H1 (cell line): ENCODE measurements around the gene MRPL33. TPM values are rescaled to one million over a fixed set of nuclear protein-coding genes. Genes with fewer than 3 reads are reported as not detected.

ENCODE experiments used
- CTCF ChIA-PET: fragments of 300-600 bp; sonication (Branson Sonifier 250); formaldehyde crosslinking; loops from one replicate; lab custom pipeline; 2021; ENCODE audit not compliant: partially characterized antibody; lab: Charles Lee
- POLR2A ChIA-PET: fragments of 300-600 bp; sonication (Branson Sonifier 250); formaldehyde crosslinking; loops from one replicate; lab custom pipeline; 2021; ENCODE audit warnings: inconsistent platforms; ENCODE audit not compliant: partially characterized antibody; lab: Charles Lee
- DNase-seq, 2 experiments: peaks; one replicate each; pipeline versions ENCODE4 v3.0.0 to v3.0.0-alpha.2; 2010 to 2022; ENCODE audit warnings: low spot score in 2 of 2, low read depth in 1 of 2, mixed read lengths in 1 of 2
- FAIRE-seq: peaks from 2 replicates; lab custom pipeline; 2011; peaks lifted over from hg19 to GRCh38; lab: Jason Lieb, UNC
- H2AFZ ChIP-seq: 2 replicates; pipeline ENCODE4 v1.8.1; 2012; ENCODE audit warnings: low read length, inconsistent platforms
- H2AK5ac ChIP-seq: 2 replicates; pipeline ENCODE4 v1.6.1; 2013; ENCODE audit warnings: low read depth, low read length
- H2BK120ac ChIP-seq: replicated peaks from 2 replicates; pipeline ENCODE3; 2013; ENCODE audit warnings: low read depth, low read length, inconsistent platforms
- H2BK12ac ChIP-seq: 2 replicates; pipeline ENCODE4 v1.6.1; 2013; ENCODE audit warnings: low read depth, low read length
- H2BK15ac ChIP-seq: 2 replicates; pipeline ENCODE4 v1.6.1; 2013; ENCODE audit warnings: low read length
- H2BK20ac ChIP-seq: 2 replicates; pipeline ENCODE4 v1.6.1; 2013; ENCODE audit warnings: low read length
- H2BK5ac ChIP-seq: 2 replicates; pipeline ENCODE4 v1.6.1; 2013; ENCODE audit warnings: low read depth, low read length
- H3K14ac ChIP-seq: 2 replicates; pipeline ENCODE4 v1.6.1; 2013; ENCODE audit warnings: inconsistent platforms; ENCODE audit not compliant: insufficient read length
- H3K18ac ChIP-seq: 2 replicates; pipeline ENCODE4 v1.6.1; 2013; ENCODE audit warnings: low read length; ENCODE audit errors: extremely low read depth
- H3K23ac ChIP-seq: 2 replicates; pipeline ENCODE4 v1.6.1; 2013; ENCODE audit warnings: inconsistent platforms; ENCODE audit not compliant: insufficient read length
- H3K23me2 ChIP-seq: 2 replicates; pipeline ENCODE4 v1.6.1; 2013; ENCODE audit warnings: low read depth, low read length
- H3K27ac ChIP-seq: 2 replicates; pipeline ENCODE4 v1.6.1; 2011; ENCODE audit warnings: low read depth, low read length, inconsistent platforms
- H3K27me3 ChIP-seq, 4 experiments: replicated peaks in 1 of 4; 1 replicate in 1 of 4; 2 replicates in 3 of 4; pipeline versions ENCODE4 v1.6.1 to v1.8.1; 2011 to 2013; ENCODE audit warnings: low read length in 3 of 4, mild to moderate bottlenecking in 3 of 4, inconsistent platforms in 2 of 4, mixed read lengths in 2 of 4, moderate library complexity in 1 of 4; ENCODE audit not compliant: control insufficient read depth in 3 of 4, insufficient read depth in 3 of 4; ENCODE audit errors: extremely low read depth in 1 of 4
- H3K36me3 ChIP-seq, 4 experiments: 2 replicates each; pipeline versions ENCODE4 v1.6.1 to v1.8.1; 2011 to 2013; ENCODE audit warnings: mild to moderate bottlenecking in 4 of 4, low read length in 3 of 4, moderate library complexity in 2 of 4, control low read depth in 1 of 4, inconsistent platforms in 1 of 4; ENCODE audit not compliant: insufficient read depth in 4 of 4, control insufficient read depth in 2 of 4
- H3K4ac ChIP-seq: replicated peaks from 2 replicates; pipeline ENCODE3; 2013; ENCODE audit warnings: low read length, low read depth, mixed read lengths, inconsistent platforms; ENCODE audit not compliant: insufficient read length
- H3K4me1 ChIP-seq, 4 experiments: replicated peaks in 1 of 4; 1 replicate in 1 of 4; 2 replicates in 3 of 4; pipeline versions ENCODE4 v1.6.1 to v1.8.1; 2011 to 2013; ENCODE audit warnings: low read length in 3 of 4, inconsistent platforms in 2 of 4, mixed read lengths in 1 of 4; ENCODE audit not compliant: insufficient read depth in 4 of 4, control insufficient read depth in 3 of 4
- H3K4me2 ChIP-seq, 2 experiments: 2 replicates each; pipeline versions ENCODE4 v1.6.1 to v1.8.1; 2011 to 2013; ENCODE audit warnings: low read depth in 2 of 2, low read length in 2 of 2, control low read depth in 1 of 2, inconsistent platforms in 1 of 2, mild to moderate bottlenecking in 1 of 2; ENCODE audit not compliant: insufficient read depth in 1 of 2
- H3K4me3 ChIP-seq, 4 experiments: fragments of 200-600, 300-600 bp in 1 of 4; sonication (generic), shearing (Covaris generic), sonication (Bioruptor Twin) in 1 of 4; 2 replicates each; pipeline versions ENCODE4 v1.5.1 to v1.8.1; 2011 to 2016; ENCODE audit warnings: low read length in 4 of 4, low read depth in 3 of 4, control low read depth in 2 of 4, inconsistent platforms in 2 of 4, mild to moderate bottlenecking in 2 of 4, mixed read lengths in 1 of 4, moderate library complexity in 1 of 4; ENCODE audit not compliant: insufficient read depth in 2 of 4; ENCODE audit errors: extremely low read depth in 1 of 4
- H3K56ac ChIP-seq: replicated peaks from 2 replicates; pipeline ENCODE3; 2013; ENCODE audit warnings: low read depth, mild to moderate bottlenecking, mixed read lengths, low read length, inconsistent platforms; ENCODE audit not compliant: insufficient read length
- H3K79me1 ChIP-seq: 2 replicates; pipeline ENCODE4 v1.6.1; 2013; ENCODE audit warnings: low read depth, low read length, control low read depth
- H3K79me2 ChIP-seq, 2 experiments: 2 replicates each; pipeline versions ENCODE4 v1.6.1 to v1.8.1; 2012 to 2013; ENCODE audit warnings: low read length in 2 of 2, mild to moderate bottlenecking in 2 of 2, inconsistent platforms in 1 of 2; ENCODE audit not compliant: insufficient read depth in 2 of 2, control insufficient read depth in 1 of 2
- H3K9ac ChIP-seq, 4 experiments: replicated peaks in 1 of 4; 1 replicate in 1 of 4; 2 replicates in 3 of 4; pipeline versions ENCODE4 v1.6.1 to v1.8.1; 2011 to 2013; ENCODE audit warnings: low read depth in 3 of 4, low read length in 3 of 4, control low read depth in 2 of 4, mild to moderate bottlenecking in 2 of 4, moderate library complexity in 2 of 4, inconsistent platforms in 1 of 4; ENCODE audit errors: extremely low read depth in 1 of 4
- H3K9me3 ChIP-seq, 2 experiments: 2 replicates each; pipeline versions ENCODE4 v1.6.1 to v1.8.1; 2012 to 2013; ENCODE audit warnings: mild to moderate bottlenecking in 2 of 2, moderate library complexity in 2 of 2, control low read depth in 1 of 2, inconsistent platforms in 1 of 2, low read depth in 1 of 2, low read length in 1 of 2, mixed read lengths in 1 of 2; ENCODE audit not compliant: insufficient read depth in 2 of 2
- H4K20me1 ChIP-seq, 2 experiments: replicated peaks in 1 of 2; 2 replicates each; pipeline versions ENCODE3 to v1.8.1; 2011 to 2013; ENCODE audit warnings: inconsistent platforms in 2 of 2, low read length in 2 of 2, mild to moderate bottlenecking in 1 of 2; ENCODE audit not compliant: insufficient read depth in 2 of 2, control insufficient read depth in 1 of 2
- H4K5ac ChIP-seq: 2 replicates; pipeline ENCODE4 v1.6.1; 2013; ENCODE audit warnings: low read length, low read depth, mixed read lengths, inconsistent platforms; ENCODE audit not compliant: insufficient read length
- H4K8ac ChIP-seq: 2 replicates; pipeline ENCODE4 v1.8.0; 2013; ENCODE audit warnings: mild to moderate bottlenecking, moderate library complexity, low read length, inconsistent platforms; ENCODE audit not compliant: insufficient read depth; ENCODE audit errors: extremely low read depth
- H4K91ac ChIP-seq: replicated peaks from 2 replicates; pipeline ENCODE3; 2013; ENCODE audit warnings: low read length, mixed read lengths, inconsistent platforms; ENCODE audit not compliant: insufficient read length
- CHD1 ChIP-seq: IDR thresholded peaks from 2 replicates; pipeline ENCODE4 v1.6.1; 2012; ENCODE audit warnings: low read depth, low read length, improper control_type of control experiment
- EP300 ChIP-seq, 2 experiments: IDR thresholded peaks; 1 replicate in 1 of 2; 2 replicates in 1 of 2; pipeline ENCODE4 v1.6.1; 2011 to 2012; ENCODE audit warnings: low read depth in 2 of 2, low read length in 2 of 2, mild to moderate bottlenecking in 2 of 2, borderline replicate concordance in 1 of 2, inconsistent platforms in 1 of 2, moderate library complexity in 1 of 2
- GTF2F1 ChIP-seq: IDR thresholded peaks from 2 replicates; pipeline ENCODE4 v1.6.1; 2012; ENCODE audit warnings: low read depth, low read length, improper control_type of control experiment, borderline replicate concordance
- RBBP5 ChIP-seq: IDR thresholded peaks from 2 replicates; pipeline ENCODE4 v1.7.1; 2012; ENCODE audit warnings: low read depth, mild to moderate bottlenecking, inconsistent platforms, low read length, moderate library complexity, borderline replicate concordance
- RFX5 ChIP-seq: IDR thresholded peaks from 2 replicates; pipeline ENCODE4 v1.6.1; 2011; ENCODE audit warnings: low read depth, low read length, improper control_type of control experiment, borderline replicate concordance
- SP2 ChIP-seq: IDR thresholded peaks from 2 replicates; pipeline ENCODE4 v1.6.1; 2012; ENCODE audit warnings: mild to moderate bottlenecking, low read length, inconsistent platforms
- YY1 ChIP-seq: IDR thresholded peaks from 2 replicates; pipeline ENCODE4 v1.6.1; 2011; ENCODE audit warnings: low read depth, mild to moderate bottlenecking, low read length
- ZNF274 ChIP-seq: IDR thresholded peaks from 2 replicates; pipeline ENCODE4 v1.7.0; 2012; ENCODE audit warnings: low read length, borderline replicate concordance; ENCODE audit errors: extremely low read depth
- WGBS, 2 experiments: shearing (Covaris generic) in 1 of 2; methylation state at CpG; one replicate each; pipeline versions ENCODE4 v1.1.6 to v1.1.7; 2013 to 2015; ENCODE audit warnings: low lambda C conversion rate in 2 of 2, mixed read lengths in 2 of 2, inconsistent platforms in 1 of 2, low coverage in 1 of 2, missing lambda C conversion rate in 1 of 2; ENCODE audit not compliant: insufficient replicate concordance in 2 of 2, insufficient coverage in 1 of 2, insufficient read length in 1 of 2; ENCODE audit errors: extremely low coverage in 1 of 2, missing lambda C conversion rate in 1 of 2; 5-methylcytosine and 5-hydroxymethylcytosine counted together
- polyA plus RNA-seq, 7 experiments: library from polyadenylated mRNA; depleted of rRNA in 3 of 7; stranded (reverse) in 5 of 7; unstranded in 2 of 7; fragments of >200 nt in 5 of 7; fragments of 200-250 nt in 2 of 7; gene quantifications; 1 replicate in 5 of 7; 2 replicates in 1 of 7; 4 replicates in 1 of 7; pipeline versions ENCODE4 v1.2.1 to v1.2.3, GENCODE V29; 2011 to 2013; ENCODE audit warnings: missing spikeins in 2 of 7, mixed read lengths in 2 of 7
- total RNA-seq: library from RNA; stranded (reverse); fragmentation: NEBNext Ultra II Directional; extraction: Animal tissue kit (Norgen Biotek cat#: 25700); gene quantifications from 2 replicates; pipeline ENCODE4 v1.2.1, GENCODE V29; 2021

MRPL33 gene
- total and polyA plus RNA-seq, 2 of the 8 experiments (the other 6 are each of a cell fraction or from before 2014, with no cell fraction given): 24.3 to 62.9 TPM

- no peak overlapping the region for H4K8ac ChIP-seq
- 83% methylated on average over 7 of the region's 7 CpGs; no CpG with 5 or more reads in 1 of the 2 experiments for WGBS, 2 experiments
- H4K91ac ChIP-seq: no peak overlapping the region
- H4K20me1 ChIP-seq: no peaks in the 10 kb centered on the region
- H3K27me3 ChIP-seq: no peaks in the 10 kb centered on the region; a peak in 1 of 7 replicates
- H3K4me3 ChIP-seq: no peak overlapping the region
- DNase-seq (no peak), FAIRE-seq (no peak)
- H3K23me2 ChIP-seq: peaks cover 8% of the 10 kb centered on the region; the same call in 1 of the 2 replicates
- no peaks in the 10 kb centered on the region for H3K79me2 ChIP-seq
- H2AK5ac ChIP-seq: no peak overlapping the region
- no peak overlapping the region for H2BK20ac ChIP-seq
- H2BK12ac ChIP-seq: no peak overlapping the region
- no peak overlapping the region for H4K5ac ChIP-seq
- TF ChIP-seq RBBP5 (no peak), EP300 (IDR thresholded peaks at IDR 0.05; ENCODE audit: borderline replicate concordance in 1 of 2, low read depth in 2 of 2, low read length in 2 of 2) (no peak), RFX5 (no peak), SP2 (no peak), CHD1 (no peak), GTF2F1 (no peak), ZNF274 (no peak), YY1 (no peak)
- no peaks in the 10 kb centered on the region for H3K79me1 ChIP-seq
- H3K9ac ChIP-seq: no peak overlapping the region
- no peak overlapping the region for H3K14ac ChIP-seq
- H2BK5ac ChIP-seq: no peak overlapping the region
- peaks cover 5 to 12% (median 7%) of the 10 kb centered on the region in 4 experiments for H3K4me1 ChIP-seq
- H3K9me3 ChIP-seq: peaks cover 0 to 4% of the 10 kb centered on the region in 2 experiments; a peak in 1 of 4 replicates
- CTCF ChIA-PET: interaction anchor here (0.5 to 2.0 kb wide), 3 partner anchors 14 to 251 kb away, joined by 3 to 12 read pairs (median 6); no protein-coding TSS in a partner anchor
- no peak overlapping the region for H3K23ac ChIP-seq
- no peak overlapping the region for H3K4me2 ChIP-seq
- no peak overlapping the region for H2AFZ ChIP-seq
- H3K18ac ChIP-seq: no peak overlapping the region; the same call in 1 of the 2 replicates
- POLR2A ChIA-PET: interaction anchor here (1.2 to 5.2 kb wide), 5 partner anchors 11 to 653 kb away, joined by 3 to 63 read pairs (median 6); no protein-coding TSS in a partner anchor
- H3K36me3 ChIP-seq: no peaks in the 10 kb centered on the region
- no peak overlapping the region for H3K4ac ChIP-seq
- H2BK15ac ChIP-seq: no peak overlapping the region; the same call in 1 of the 2 replicates
- H3K56ac ChIP-seq: no peak overlapping the region
- H2BK120ac ChIP-seq: no peak overlapping the region
- H3K27ac ChIP-seq: no peak overlapping the region
Measured at GRCh38 chr2:27737676-27738348, 33.7 kb upstream of the MRPL33 start.
